ENCODE results near the gene TSPAN18. TPM values are rescaled to one million over a fixed set of nuclear protein-coding genes. Genes with fewer than 3 reads are reported as not detected.

TSPAN18 gene
- total and polyA plus RNA-seq, 2 experiments from 2014 or later = 68.6 to 82.8 TPM

DNA sequence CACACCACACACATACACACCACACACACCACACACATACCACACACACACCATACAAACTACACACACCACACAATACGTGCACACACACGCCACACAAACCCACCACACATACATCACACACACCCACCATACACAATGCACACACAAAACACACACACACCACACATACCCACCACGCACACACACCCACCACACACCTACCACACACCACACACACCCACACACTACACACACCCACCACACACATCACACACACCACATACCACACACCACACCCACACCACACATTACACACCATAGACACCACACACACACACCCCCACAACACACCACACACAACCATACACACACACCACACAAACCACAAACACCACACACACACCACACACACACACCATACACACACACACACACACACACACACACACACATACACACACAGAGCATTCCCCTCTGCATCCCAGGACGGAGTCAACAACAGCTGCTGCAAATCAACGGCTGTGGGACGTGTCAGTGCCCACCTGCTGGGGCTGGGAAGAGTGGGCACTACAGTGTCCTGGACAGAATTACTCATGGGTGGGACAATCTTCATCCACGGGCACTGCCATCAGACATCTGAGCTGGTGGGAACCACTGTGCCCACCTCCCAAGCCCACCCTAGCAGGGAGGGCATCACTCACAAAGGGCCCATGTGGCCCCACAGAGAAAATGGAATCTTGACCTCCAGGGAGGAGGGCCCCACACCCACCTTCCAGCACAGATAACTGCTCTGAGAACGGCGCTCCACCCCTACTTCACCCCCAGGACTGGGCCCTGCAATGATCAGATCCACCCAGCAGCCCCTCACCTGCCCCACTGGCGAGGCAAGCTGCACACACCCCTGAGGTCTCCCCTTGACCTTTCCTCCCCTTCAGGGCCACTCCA is 215.5 kb downstream of the TSPAN18 start:
- H3K36me3 ChIP-seq = no peaks in the 10 kb centered on the region
- no peak overlapping the region for H3K4me3 ChIP-seq
- H3K27me3 ChIP-seq = no peaks in the 10 kb centered on the region
- DNase-seq (ENCODE audit: low read depth in 1 of 2, low spot score in 1 of 2) = no peak
- H3K9me3 ChIP-seq (ENCODE audit: low read depth) = no peaks in the 10 kb centered on the region
- no peak overlapping the region for H3K27ac ChIP-seq
- H3K4me1 ChIP-seq (ENCODE audit: low read depth) = peaks cover 13% of the 10 kb centered on the region
- no peak for TF ChIP-seq CTCF (IDR thresholded peaks at IDR 0.05; ENCODE audit: low read depth, low read length)

- no peak overlapping the region for H3K27ac ChIP-seq
- H3K4me3 ChIP-seq = no peak overlapping the region
- H3K27me3 ChIP-seq = no peaks in the 10 kb centered on the region
- peaks cover 13% of the 10 kb centered on the region for H3K4me1 ChIP-seq (ENCODE audit: low read depth)
- H3K9me3 ChIP-seq (ENCODE audit: low read depth) = no peaks in the 10 kb centered on the region
- DNase-seq (ENCODE audit: low read depth in 1 of 2, low spot score in 1 of 2) = no peak
- no peaks in the 10 kb centered on the region for H3K36me3 ChIP-seq
- no peak for TF ChIP-seq CTCF (IDR thresholded peaks at IDR 0.05; ENCODE audit: low read depth, low read length)
Measured at GRCh38 chr11:44943118-44943517, 216.4 kb downstream of the TSPAN18 start.

DNA sequence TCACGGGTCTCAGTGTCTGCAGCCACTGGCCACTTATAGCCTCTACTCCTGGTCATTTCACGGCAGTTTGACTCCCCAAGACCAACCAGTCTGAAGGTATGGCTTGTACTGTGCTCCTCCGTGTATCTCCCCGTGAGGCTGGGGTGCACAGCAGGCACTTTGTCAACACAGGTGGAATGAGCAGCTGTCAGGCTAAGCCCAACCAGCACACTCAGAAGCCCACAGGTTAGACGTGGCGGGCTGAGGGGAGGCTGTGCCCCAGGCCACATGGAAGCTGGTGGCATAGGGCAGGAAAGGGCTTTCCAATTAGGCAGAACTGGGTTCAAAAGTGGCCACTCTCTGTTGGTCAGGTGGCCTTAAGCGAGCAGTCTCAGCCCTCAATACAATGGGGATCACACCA is 216.9 kb downstream of the TSPAN18 start:
- no peak overlapping the region for H3K4me3 ChIP-seq
- no peak for DNase-seq (ENCODE audit: low read depth in 1 of 2, low spot score in 1 of 2)
- H3K4me1 ChIP-seq (ENCODE audit: low read depth) = peaks cover 15% of the 10 kb centered on the region
- H3K9me3 ChIP-seq (ENCODE audit: low read depth) = no peaks in the 10 kb centered on the region
- no peak for TF ChIP-seq CTCF (IDR thresholded peaks at IDR 0.05; ENCODE audit: low read depth, low read length)
- no peaks in the 10 kb centered on the region for H3K27me3 ChIP-seq
- H3K36me3 ChIP-seq = no peaks in the 10 kb centered on the region
- H3K27ac ChIP-seq = no peak overlapping the region

DNA sequence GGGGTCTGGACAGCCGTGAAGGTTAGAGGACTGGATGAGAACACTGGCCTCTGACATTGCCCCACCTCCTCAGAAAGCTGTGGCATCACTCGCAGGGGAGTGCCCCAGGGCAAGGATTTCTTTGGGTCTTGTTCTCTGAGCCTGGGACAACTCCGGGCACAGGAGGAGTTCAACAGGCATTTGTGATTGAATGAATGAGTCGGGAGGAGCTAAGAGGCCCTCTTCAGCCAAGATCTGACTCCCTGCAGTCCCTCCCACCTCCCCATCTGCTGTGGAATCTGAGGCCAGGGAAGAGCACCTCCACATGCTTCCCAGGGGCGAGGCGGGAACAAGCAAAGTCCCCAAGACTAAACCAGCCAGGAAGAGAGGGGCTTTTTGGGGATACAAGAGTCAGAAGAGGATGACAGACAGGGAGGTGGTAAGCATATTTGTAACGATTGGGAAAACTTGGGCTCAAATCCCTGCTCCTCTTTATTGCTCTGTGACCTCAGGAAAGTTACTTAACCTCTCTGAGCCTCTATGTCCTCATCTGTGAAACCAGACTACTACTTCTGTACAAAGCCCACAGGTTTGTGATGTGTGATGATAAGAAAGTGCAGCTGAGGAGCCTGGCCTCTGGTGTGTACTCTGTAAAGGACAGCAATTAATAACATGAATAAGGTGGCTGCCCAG is 217.6 kb downstream of the TSPAN18 start:
- TF ChIP-seq CTCF (IDR thresholded peaks at IDR 0.05; ENCODE audit: low read depth, low read length) = no peak
- H3K4me3 ChIP-seq = no peak overlapping the region
- peaks cover 16% of the 10 kb centered on the region for H3K4me1 ChIP-seq (ENCODE audit: low read depth)
- no peak for DNase-seq (ENCODE audit: low read depth in 1 of 2, low spot score in 1 of 2)
- no peaks in the 10 kb centered on the region for H3K9me3 ChIP-seq (ENCODE audit: low read depth)
- no peaks in the 10 kb centered on the region for H3K36me3 ChIP-seq
- no peak overlapping the region for H3K27ac ChIP-seq
- H3K27me3 ChIP-seq = no peaks in the 10 kb centered on the region

GRCh38 chr11:44944853-44945235 is 218.1 kb downstream of the TSPAN18 start:
- Histone ChIP-seq H3K9me3 (ENCODE audit: low read depth) (no peaks in the 10 kb centered on the region), H3K4me3 (no peak overlapping the region), H3K27ac (no peak overlapping the region), H3K36me3 (no peaks in the 10 kb centered on the region), H3K4me1 (ENCODE audit: low read depth) (peaks cover 16% of the 10 kb centered on the region), H3K27me3 (no peaks in the 10 kb centered on the region)
- TF ChIP-seq CTCF (IDR thresholded peaks at IDR 0.05; ENCODE audit: low read depth, low read length) = no peak
- no peak for DNase-seq (ENCODE audit: low read depth in 1 of 2, low spot score in 1 of 2)

Data from cardiac muscle cell (in vitro differentiated cells and primary cell).